Liver (tissue), 9 donors: ENCODE data around the gene FANCI. TPM values are rescaled to one million over a fixed set of nuclear protein-coding genes. Genes with fewer than 3 reads are reported as not detected.

Experiments used
- DNase-seq: peaks from one replicate; pipeline ENCODE4 v3.0.0-alpha.2; 2017; ENCODE audit warnings: low spot score
- H3K27ac ChIP-seq, 2 donors: one replicate each; pipeline ENCODE4 v1.7.0; 2013; ENCODE audit warnings: inconsistent platforms in 2 of 2, low read length in 2 of 2, control low read depth in 1 of 2, low read depth in 1 of 2, mild to moderate bottlenecking in 1 of 2
- H3K27me3 ChIP-seq, 4 donors: one replicate each; pipeline versions ENCODE4 v1.6.1 to v1.7.0; 2013; ENCODE audit warnings: low read length in 3 of 4, inconsistent platforms in 1 of 4, mild to moderate bottlenecking in 1 of 4, moderate library complexity in 1 of 4; ENCODE audit not compliant: control insufficient read depth in 4 of 4, insufficient read depth in 4 of 4
- H3K36me3 ChIP-seq, 4 donors: one replicate each; pipeline versions ENCODE4 v1.6.1 to v1.7.0; 2013; ENCODE audit warnings: low read length in 3 of 4, mild to moderate bottlenecking in 3 of 4, low read depth in 1 of 4, moderate library complexity in 1 of 4; ENCODE audit not compliant: control insufficient read depth in 4 of 4, insufficient read depth in 3 of 4
- H3K4me1 ChIP-seq, 4 donors: one replicate each; pipeline versions ENCODE4 v1.6.1 to v1.7.0; 2013; ENCODE audit warnings: low read length in 3 of 4, mild to moderate bottlenecking in 3 of 4, moderate library complexity in 1 of 4; ENCODE audit not compliant: control insufficient read depth in 4 of 4, insufficient read depth in 4 of 4
- H3K4me3 ChIP-seq, 3 donors: one replicate each; pipeline versions ENCODE4 v1.6.1 to v1.7.0; 2013; ENCODE audit warnings: low read length in 3 of 3, control low read depth in 1 of 3, low read depth in 1 of 3, mild to moderate bottlenecking in 1 of 3
- H3K9ac ChIP-seq, 2 donors: one replicate each; pipeline ENCODE4 v1.7.0; 2013; ENCODE audit warnings: low read length in 2 of 2, mild to moderate bottlenecking in 2 of 2, moderate library complexity in 2 of 2, control low read depth in 1 of 2, low read depth in 1 of 2
- H3K9me3 ChIP-seq, 4 donors: one replicate each; pipeline versions ENCODE4 v1.6.1 to v1.7.0; 2013; ENCODE audit warnings: low read length in 3 of 4; ENCODE audit not compliant: control insufficient read depth in 4 of 4
- ATF3 ChIP-seq: IDR thresholded peaks from 2 replicates; pipeline ENCODE4 v1.6.1; 2016; ENCODE audit warnings: antibody characterized with exemption
- EGR1 ChIP-seq, 2 donors: IDR thresholded peaks; 2 replicates each; pipeline ENCODE4 v1.6.1; 2016 to 2018; ENCODE audit warnings: antibody characterized with exemption in 2 of 2, low read depth in 2 of 2
- FOXA1 ChIP-seq: IDR thresholded peaks from 2 replicates; pipeline ENCODE4 v1.6.1; 2016; ENCODE audit warnings: antibody characterized with exemption
- FOXA2 ChIP-seq: IDR thresholded peaks from 2 replicates; pipeline ENCODE4 v1.6.1; 2016; ENCODE audit warnings: antibody characterized with exemption
- GABPA ChIP-seq, 2 donors: IDR thresholded peaks in 1 of 2; conservative IDR thresholded peaks in 1 of 2; 2 replicates each; pipeline ENCODE4 v1.6.1; 2016; ENCODE audit warnings: antibody characterized with exemption in 2 of 2, mild to moderate bottlenecking in 1 of 2, moderate library complexity in 1 of 2
- HNF4A ChIP-seq, 2 donors: conservative IDR thresholded peaks; 2 replicates each; pipeline ENCODE4 v1.6.1; 2016; ENCODE audit warnings: antibody characterized with exemption in 2 of 2, mild to moderate bottlenecking in 2 of 2
- HNF4G ChIP-seq: IDR thresholded peaks from 2 replicates; pipeline ENCODE4 v1.6.1; 2016; ENCODE audit warnings: antibody characterized with exemption
- JUND ChIP-seq, 2 donors: IDR thresholded peaks; 2 replicates each; pipeline ENCODE4 v1.6.1; 2016; ENCODE audit warnings: antibody characterized with exemption in 2 of 2
- MAX ChIP-seq: IDR thresholded peaks from 2 replicates; pipeline ENCODE4 v1.6.1; 2016; ENCODE audit warnings: antibody characterized with exemption
- NR2F2 ChIP-seq: IDR thresholded peaks from 2 replicates; pipeline ENCODE4 v1.6.1; 2016; ENCODE audit warnings: antibody characterized with exemption
- RAD21 ChIP-seq, 2 donors: IDR thresholded peaks; 2 replicates each; pipeline ENCODE4 v1.6.1; 2016; ENCODE audit warnings: antibody characterized with exemption in 2 of 2, mild to moderate bottlenecking in 2 of 2
- REST ChIP-seq: IDR thresholded peaks from 2 replicates; pipeline ENCODE4 v1.6.1; 2016; ENCODE audit warnings: antibody characterized with exemption, mild to moderate bottlenecking
- RXRA ChIP-seq, 2 donors: IDR thresholded peaks; 2 replicates each; pipeline ENCODE4 v1.6.1; 2017 to 2018; ENCODE audit warnings: antibody characterized with exemption in 2 of 2, mild to moderate bottlenecking in 1 of 2
- SP1 ChIP-seq: IDR thresholded peaks from 2 replicates; pipeline ENCODE4 v1.6.1; 2018; ENCODE audit warnings: antibody characterized with exemption, mild to moderate bottlenecking
- YY1 ChIP-seq: IDR thresholded peaks from 2 replicates; pipeline ENCODE4 v1.6.1; 2016; ENCODE audit warnings: antibody characterized with exemption, mild to moderate bottlenecking
- ZBTB33 ChIP-seq: IDR thresholded peaks from 2 replicates; pipeline ENCODE4 v1.6.1; 2016; ENCODE audit warnings: antibody characterized with exemption
- WGBS: extraction: QIAGEN DNeasy Blood & Tissue Kit; methylation state at CpG from one replicate; pipeline ENCODE4 v1.1.7; 2013; 5-methylcytosine and 5-hydroxymethylcytosine counted together
- polyA plus RNA-seq, 2 donors: library from polyadenylated mRNA; stranded (reverse) in 1 of 2; unstranded in 1 of 2; fragments of 200-250 nt in 1 of 2; fragments of >200 nt in 1 of 2; fragmentation: Nextera tagmentation in 1 of 2; extraction: Ambion mirVana in 1 of 2; gene quantifications; one replicate each; pipeline versions ENCODE4 v1.2.1 to v1.2.3, GENCODE V29; 2013 to 2015
- total RNA-seq, 2 donors: library from RNA; depleted of rRNA; stranded (reverse); fragments of >200 nt; gene quantifications; one replicate each; pipeline ENCODE4 v1.2.3, GENCODE V29; 2014
- TF ChIP-seq, protein P1 (sequence below): fragments of 150-350 bp; IDR thresholded peaks from 2 replicates; pipeline ENCODE4 v1.5.1; 2017; ENCODE audit warnings: improper control_type of control experiment, low read depth, low read length; ENCODE audit not compliant: missing input control
- donor health status: healthy.
- donor health status: healthy.
- donor health status: healthy.
- donor health status: healthy.
- donor health status: healthy.

The FANCI gene
- total and polyA plus RNA-seq, 4 donors: 1.7 to 41.9 (median 2.3) TPM

GRCh38 chr15:89293012-89293411 is 49.2 kb downstream of the FANCI start:
- Histone ChIP-seq H3K27ac (no peak overlapping the region), H3K36me3 (peaks cover 0 to 1% (median 0%) of the 10 kb centered on the region in 4 donors), H3K4me1 (no peaks in the 10 kb centered on the region), H3K4me3 (no peak overlapping the region), H3K27me3 (no peaks in the 10 kb centered on the region), H3K9me3 (no peaks in the 10 kb centered on the region), H3K9ac (no peak overlapping the region)
- no peak for DNase-seq
- WGBS: over 99% methylated on average over 2 of the region's 2 CpGs
- TF ChIP-seq REST: no peak
- no peak for TF ChIP-seq EGR1 (IDR thresholded peaks at IDR 0.05; ENCODE audit: low read depth in 2 of 2)
- no peak for TF ChIP-seq YY1
- TF ChIP-seq ATF3: no peak
- no peak for TF ChIP-seq HNF4G
- no peak for TF ChIP-seq GABPA (IDR thresholded peaks at IDR 0.05 in 1 of 2, conservative IDR thresholded peaks at IDR 0.05 in 1 of 2)
- TF ChIP-seq ZBTB33: no peak
- no peak for TF ChIP-seq RXRA (IDR thresholded peaks at IDR 0.05)
- TF ChIP-seq, protein P1, sequence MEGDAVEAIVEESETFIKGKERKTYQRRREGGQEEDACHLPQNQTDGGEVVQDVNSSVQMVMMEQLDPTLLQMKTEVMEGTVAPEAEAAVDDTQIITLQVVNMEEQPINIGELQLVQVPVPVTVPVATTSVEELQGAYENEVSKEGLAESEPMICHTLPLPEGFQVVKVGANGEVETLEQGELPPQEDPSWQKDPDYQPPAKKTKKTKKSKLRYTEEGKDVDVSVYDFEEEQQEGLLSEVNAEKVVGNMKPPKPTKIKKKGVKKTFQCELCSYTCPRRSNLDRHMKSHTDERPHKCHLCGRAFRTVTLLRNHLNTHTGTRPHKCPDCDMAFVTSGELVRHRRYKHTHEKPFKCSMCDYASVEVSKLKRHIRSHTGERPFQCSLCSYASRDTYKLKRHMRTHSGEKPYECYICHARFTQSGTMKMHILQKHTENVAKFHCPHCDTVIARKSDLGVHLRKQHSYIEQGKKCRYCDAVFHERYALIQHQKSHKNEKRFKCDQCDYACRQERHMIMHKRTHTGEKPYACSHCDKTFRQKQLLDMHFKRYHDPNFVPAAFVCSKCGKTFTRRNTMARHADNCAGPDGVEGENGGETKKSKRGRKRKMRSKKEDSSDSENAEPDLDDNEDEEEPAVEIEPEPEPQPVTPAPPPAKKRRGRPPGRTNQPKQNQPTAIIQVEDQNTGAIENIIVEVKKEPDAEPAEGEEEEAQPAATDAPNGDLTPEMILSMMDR: no peak
- TF ChIP-seq SP1: no peak
- TF ChIP-seq HNF4A (conservative IDR thresholded peaks at IDR 0.05): no peak
- TF ChIP-seq FOXA1: no peak

DNA sequence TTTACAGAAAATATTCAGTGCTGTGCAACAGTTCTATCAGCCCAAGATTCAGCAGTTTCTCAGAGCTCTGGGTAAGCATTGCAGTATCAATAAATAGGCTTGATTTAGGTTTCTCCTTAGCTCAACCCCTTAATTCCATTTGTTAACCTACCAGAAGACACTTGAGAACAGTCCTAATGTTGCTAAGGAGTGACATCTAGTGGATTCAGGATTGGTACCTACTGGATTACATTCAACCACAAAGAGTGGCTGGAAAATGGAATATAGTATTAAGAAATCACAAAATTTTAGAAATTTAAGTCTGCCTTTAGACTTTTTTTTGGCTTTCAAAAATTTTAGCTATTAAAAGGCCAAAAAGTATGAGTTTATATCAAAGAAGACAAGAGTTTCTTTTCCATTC is 56.1 kb downstream of the FANCI start:
- no peaks in the 10 kb centered on the region for H3K4me1 ChIP-seq
- H3K9me3 ChIP-seq: no peaks in the 10 kb centered on the region
- H3K27ac ChIP-seq: no peak overlapping the region
- H3K9ac ChIP-seq: no peak overlapping the region
- no peaks in the 10 kb centered on the region for H3K27me3 ChIP-seq
- no peak for TF ChIP-seq MAX
- TF ChIP-seq JUND (IDR thresholded peaks at IDR 0.05): no peak
- TF ChIP-seq NR2F2: no peak
- no peak for TF ChIP-seq FOXA2
- TF ChIP-seq, protein P1: peak; percentile 7
- no peak for TF ChIP-seq FOXA1
- no peak for TF ChIP-seq EGR1 (IDR thresholded peaks at IDR 0.05; ENCODE audit: low read depth in 2 of 2)
- peak; percentile 67 to 69 for TF ChIP-seq RAD21 (IDR thresholded peaks at IDR 0.05)
- H3K36me3 ChIP-seq: no peaks in the 10 kb centered on the region
- no peak for DNase-seq
- H3K4me3 ChIP-seq: no peak overlapping the region
